IMR-90 (cell line): ENCODE results near the gene ZNF786. TPM values are rescaled to one million over a fixed set of nuclear protein-coding genes. Genes with fewer than 3 reads are reported as not detected.
"Not testable (repeated sequence)": the region's sequence is repeated elsewhere in the genome, so short reads cannot be mapped to it uniquely, and the experiment has no call there.

ENCODE experiments used
- ATAC-seq: fragments of 200-7000 bp; cut with Tn5 transposase; 2 replicates; pipeline ENCODE4 v1.9.1; 2020; ENCODE audit warnings: low read depth, mild to moderate bottlenecking, moderate library complexity
- BruUV-seq: library from RNA; stranded (reverse); fragments of 400-500 nt; replicated peaks from 2 replicates; lab custom pipeline; 2021; lab: Mats Ljungman, UMichigan
- CTCF ChIA-PET: fragments of 300-600 bp; formaldehyde crosslinking; extraction: SDS; loops from one replicate; lab custom pipeline; 2021; ENCODE audit warnings: antibody characterized with exemption; lab: Yijun Ruan, JAX
- POLR2A ChIA-PET: fragments of 300-600 bp; sonication (Branson Sonifier 250); formaldehyde crosslinking; loops from one replicate; lab custom pipeline; 2022; ENCODE audit warnings: antibody characterized with exemption; ENCODE audit not compliant: unreplicated experiment; lab: Charles Lee
- DNase-seq: peaks from one replicate; pipeline ENCODE4 v3.0.0; 2013
- H2AFZ ChIP-seq: replicated peaks from 2 replicates; pipeline ENCODE3; 2013; ENCODE audit warnings: low read length, mild to moderate bottlenecking; ENCODE audit not compliant: poor library complexity
- H2AK5ac ChIP-seq: 2 replicates; pipeline ENCODE4 v1.6.1; 2013; ENCODE audit warnings: low read depth, low read length, inconsistent platforms
- H2AK9ac ChIP-seq: replicated peaks from 2 replicates; pipeline ENCODE3; 2013; ENCODE audit warnings: mild to moderate bottlenecking, low read depth, low read length, moderate library complexity; ENCODE audit not compliant: poor library complexity
- H2BK120ac ChIP-seq: 2 replicates; pipeline ENCODE4 v1.6.1; 2013; ENCODE audit warnings: low read depth, low read length, inconsistent platforms
- H2BK15ac ChIP-seq: 3 replicates; pipeline ENCODE4 v1.6.1; 2013; ENCODE audit warnings: low read depth, low read length, inconsistent platforms
- H2BK20ac ChIP-seq: 2 replicates; pipeline ENCODE4 v1.6.1; 2013; ENCODE audit warnings: low read depth, mild to moderate bottlenecking, inconsistent platforms, low read length, moderate library complexity
- H2BK5ac ChIP-seq: 2 replicates; pipeline ENCODE4 v1.6.1; 2013; ENCODE audit warnings: mild to moderate bottlenecking, low read depth, low read length, inconsistent platforms; ENCODE audit not compliant: poor library complexity, severe bottlenecking
- H3K14ac ChIP-seq: replicated peaks from 2 replicates; pipeline ENCODE4 v1.6.1; 2013; ENCODE audit warnings: low read depth, low read length, inconsistent platforms
- H3K18ac ChIP-seq: 2 replicates; pipeline ENCODE4 v1.6.1; 2013; ENCODE audit warnings: low read depth, low read length, control low read depth
- H3K23ac ChIP-seq: 2 replicates; pipeline ENCODE4 v1.6.1; 2013; ENCODE audit warnings: low read depth, low read length, inconsistent platforms
- H3K27ac ChIP-seq: 2 replicates; pipeline ENCODE4 v1.5.1; 2013; ENCODE audit warnings: mild to moderate bottlenecking, control low read depth, low read length; ENCODE audit not compliant: insufficient read depth
- H3K27me3 ChIP-seq: 2 replicates; pipeline ENCODE4 v1.6.1; 2013; ENCODE audit warnings: low read length; ENCODE audit not compliant: control insufficient read depth, insufficient read depth
- H3K36me3 ChIP-seq: 2 replicates; pipeline ENCODE4 v1.6.1; 2013; ENCODE audit warnings: low read length, mixed read lengths; ENCODE audit not compliant: control insufficient read depth, insufficient read depth
- H3K4ac ChIP-seq: 2 replicates; pipeline ENCODE4 v1.6.1; 2013; ENCODE audit warnings: low read depth, low read length, inconsistent platforms
- H3K4me1 ChIP-seq: 2 replicates; pipeline ENCODE4 v1.6.1; 2013; ENCODE audit warnings: low read length, mixed read lengths; ENCODE audit not compliant: control insufficient read depth, insufficient read depth
- H3K4me2 ChIP-seq: 2 replicates; pipeline ENCODE4 v1.6.1; 2013; ENCODE audit warnings: low read depth, mild to moderate bottlenecking, control low read depth, low read length, moderate library complexity
- H3K4me3 ChIP-seq: 2 replicates; pipeline ENCODE4 v1.5.1; 2013; ENCODE audit warnings: low read depth, mild to moderate bottlenecking, control low read depth, low read length, moderate library complexity; ENCODE audit not compliant: insufficient read depth
- H3K56ac ChIP-seq: 2 replicates; pipeline ENCODE4 v1.6.1; 2013; ENCODE audit warnings: low read length, inconsistent platforms; ENCODE audit not compliant: insufficient read depth; ENCODE audit errors: extremely low read depth
- H3K79me1 ChIP-seq, 2 experiments: 2 replicates each; pipeline ENCODE4 v1.6.1; 2013; ENCODE audit warnings: low read length in 2 of 2, inconsistent platforms in 1 of 2, low read depth in 1 of 2
- H3K9ac ChIP-seq: 2 replicates; pipeline ENCODE4 v1.6.1; 2013; ENCODE audit warnings: low read depth, low read length, control low read depth
- H3K9me1 ChIP-seq: 2 replicates; pipeline ENCODE4 v1.6.1; 2013; ENCODE audit warnings: low read length, inconsistent platforms; ENCODE audit not compliant: insufficient read depth
- H3K9me3 ChIP-seq: 2 replicates; pipeline ENCODE4 v1.6.1; 2013; ENCODE audit warnings: low read length; ENCODE audit not compliant: control insufficient read depth, insufficient read depth
- H4K20me1 ChIP-seq: 2 replicates; pipeline ENCODE4 v1.6.1; 2013; ENCODE audit warnings: low read length, inconsistent platforms; ENCODE audit not compliant: insufficient read depth
- H4K5ac ChIP-seq: 2 replicates; pipeline ENCODE4 v1.6.1; 2013; ENCODE audit warnings: mild to moderate bottlenecking, low read depth, low read length, control low read depth
- H4K8ac ChIP-seq, 2 experiments: 2 replicates each; pipeline ENCODE4 v1.6.1; 2013; ENCODE audit warnings: low read depth in 2 of 2, low read length in 2 of 2, control low read depth in 1 of 2, inconsistent platforms in 1 of 2
- H4K91ac ChIP-seq: 2 replicates; pipeline ENCODE4 v1.6.1; 2013; ENCODE audit warnings: low read depth, low read length, inconsistent platforms; ENCODE audit not compliant: insufficient read depth
- WGBS, 2 experiments: methylation state at CpG; one replicate each; pipeline versions ENCODE4 v1.1.5 to v1.1.7; 2013; ENCODE audit warnings: missing lambda C conversion rate in 2 of 2; ENCODE audit not compliant: insufficient read length in 1 of 2; ENCODE audit errors: extremely low coverage in 2 of 2; 5-methylcytosine and 5-hydroxymethylcytosine counted together
- dilution Hi-C: fragments of 300-500 bp; cut with HindIII; formaldehyde crosslinking; loops from one replicate; pipeline ENCODE4 v1.14.3; 2018; ENCODE audit warnings: low sequenced_read_pairs; ENCODE audit not compliant: unreplicated experiment
- in situ Hi-C: fragments of 300-500 bp; cut with MboI; formaldehyde crosslinking; loops from 3 replicates; pipeline ENCODE4 v1.14.3; 2019; ENCODE audit warnings: low sequenced_read_pairs, inconsistent platforms, mixed read lengths
- intact Hi-C: fragments of 100-400 bp; cut with micrococcal nuclease; formaldehyde crosslinking; loops from 2 replicates; pipeline ENCODE4 v1.10.0; 2022
- polyA plus RNA-seq, 3 experiments: library from polyadenylated mRNA; depleted of rRNA; stranded (reverse); fragments of >200 nt; gene quantifications; 2 replicates each; pipeline ENCODE4 v1.2.3, GENCODE V29; 2012; ENCODE audit warnings: low replicate concordance in 1 of 3
- total RNA-seq: library from RNA; depleted of rRNA; stranded (reverse); fragments of >200 nt; gene quantifications from 2 replicates; pipeline ENCODE4 v1.2.3, GENCODE V29; 2012

The ZNF786 gene
- total and polyA plus RNA-seq, 2 of the 4 experiments (the other 2 are of a cell fraction), result 2.8 to 7.3 TPM

- H3K56ac ChIP-seq, DNase-seq, ATAC-seq, H3K36me3 ChIP-seq, H3K23ac ChIP-seq, H2AFZ ChIP-seq, H4K91ac ChIP-seq, H3K4me1 ChIP-seq, H2BK5ac ChIP-seq, H2BK15ac ChIP-seq, H4K5ac ChIP-seq, H3K9me1 ChIP-seq, H4K20me1 ChIP-seq, H2BK20ac ChIP-seq, H3K27ac ChIP-seq, H3K4me3 ChIP-seq, dilution Hi-C loops, CTCF ChIA-PET, H2BK120ac ChIP-seq, H3K27me3 ChIP-seq, H3K9ac ChIP-seq, H2AK9ac ChIP-seq, H3K9me3 ChIP-seq, H4K8ac ChIP-seq, H3K18ac ChIP-seq, H3K14ac ChIP-seq, H3K4ac ChIP-seq, H2AK5ac ChIP-seq, intact Hi-C loops, H3K4me2 ChIP-seq, in situ Hi-C loops, BruUV-seq: not testable (repeated sequence)
- peaks cover 9 to 15% of the 10 kb centered on the region in 2 experiments for H3K79me1 ChIP-seq
- POLR2A ChIA-PET, result interaction anchor here (0.6 kb wide), 1 partner anchor 109 kb away, joined by 13 read pairs; no protein-coding TSS in a partner anchor
- WGBS, 2 experiments, result 100% methylated on average over 7 of the region's 20 CpGs; no CpG with 5 or more reads in 1 of the 2 experiments
Measured at GRCh38 chr7:149092244-149092643, 1.7 kb upstream of the ZNF786 start.
